IPS-20b (cell line): ENCODE results near the gene IDS.
"Not testable (repeated sequence)": the region's sequence is repeated elsewhere in the genome, so short reads cannot be mapped to it uniquely, and the experiment has no call there.

Experiments
- H3K27ac ChIP-seq: one replicate; pipeline ENCODE4 v1.5.1; 2013; ENCODE audit warnings: low read length
- H3K27me3 ChIP-seq: 2 replicates; pipeline ENCODE4 v1.6.1; 2013; ENCODE audit warnings: mild to moderate bottlenecking, low read length, inconsistent platforms; ENCODE audit not compliant: insufficient read depth
- H3K36me3 ChIP-seq: 2 replicates; pipeline ENCODE4 v1.6.1; 2013; ENCODE audit warnings: low read depth, mild to moderate bottlenecking, inconsistent platforms, low read length, moderate library complexity; ENCODE audit not compliant: insufficient read depth
- H3K4me1 ChIP-seq: 2 replicates; pipeline ENCODE4 v1.6.1; 2013; ENCODE audit warnings: mild to moderate bottlenecking, control low read depth, inconsistent platforms, low read length, moderate library complexity; ENCODE audit not compliant: insufficient read depth
- H3K4me3 ChIP-seq: 2 replicates; pipeline ENCODE4 v1.5.1; 2013; ENCODE audit warnings: mild to moderate bottlenecking, low read length, inconsistent platforms
- H3K9ac ChIP-seq: 2 replicates; pipeline ENCODE4 v1.6.1; 2013; ENCODE audit warnings: low read depth, mild to moderate bottlenecking, inconsistent platforms, low read length, moderate library complexity
- H3K9me3 ChIP-seq: 2 replicates; pipeline ENCODE4 v1.6.1; 2013; ENCODE audit warnings: mild to moderate bottlenecking, low read depth, low read length, inconsistent platforms; ENCODE audit not compliant: insufficient read depth

The IDS gene

GRCh38 chrX:149525389-149525788, 20.3 kb upstream of the IDS start:
- H3K9ac ChIP-seq, H3K36me3 ChIP-seq, H3K4me3 ChIP-seq, H3K4me1 ChIP-seq, H3K27me3 ChIP-seq, H3K9me3 ChIP-seq, H3K27ac ChIP-seq: not testable (repeated sequence)

GRCh38 chrX:149522916-149523315, 17.8 kb upstream of the IDS start:
- Histone ChIP-seq H3K4me3 (no peak overlapping the region), H3K9ac (no peak overlapping the region), H3K27ac (no peak overlapping the region), H3K36me3 (no peaks in the 10 kb centered on the region), H3K9me3 (no peaks in the 10 kb centered on the region), H3K27me3 (no peaks in the 10 kb centered on the region), H3K4me1 (no peaks in the 10 kb centered on the region; the same call in 1 of the 2 replicates)

GRCh38 chrX:149521438-149521837, 16.3 kb upstream of the IDS start:
- H3K9me3 ChIP-seq = no peaks in the 10 kb centered on the region
- H3K27ac ChIP-seq = no peak overlapping the region

GRCh38 chrX:149520636-149521277, 15.7 kb upstream of the IDS start:
- not testable (repeated sequence) for H3K4me3 ChIP-seq, H3K36me3 ChIP-seq, H3K9me3 ChIP-seq, H3K27ac ChIP-seq, H3K27me3 ChIP-seq, H3K4me1 ChIP-seq, H3K9ac ChIP-seq

More at GRCh38 chrX:149521438-149521837, 16.3 kb upstream of the IDS start:
- H3K36me3 ChIP-seq = no peaks in the 10 kb centered on the region
- H3K4me1 ChIP-seq = no peaks in the 10 kb centered on the region; the same call in 1 of the 2 replicates
- H3K27me3 ChIP-seq = no peaks in the 10 kb centered on the region
- H3K4me3 ChIP-seq = no peak overlapping the region
- no peak overlapping the region for H3K9ac ChIP-seq

GRCh38 chrX:149518236-149518635, 13.1 kb upstream of the IDS start:
- Histone ChIP-seq H3K27ac (no peak overlapping the region), H3K9me3 (no peaks in the 10 kb centered on the region), H3K4me1 (no peaks in the 10 kb centered on the region), H3K4me3 (no peak overlapping the region), H3K27me3 (no peaks in the 10 kb centered on the region), H3K36me3 (no peaks in the 10 kb centered on the region), H3K9ac (no peak overlapping the region)

DNA sequence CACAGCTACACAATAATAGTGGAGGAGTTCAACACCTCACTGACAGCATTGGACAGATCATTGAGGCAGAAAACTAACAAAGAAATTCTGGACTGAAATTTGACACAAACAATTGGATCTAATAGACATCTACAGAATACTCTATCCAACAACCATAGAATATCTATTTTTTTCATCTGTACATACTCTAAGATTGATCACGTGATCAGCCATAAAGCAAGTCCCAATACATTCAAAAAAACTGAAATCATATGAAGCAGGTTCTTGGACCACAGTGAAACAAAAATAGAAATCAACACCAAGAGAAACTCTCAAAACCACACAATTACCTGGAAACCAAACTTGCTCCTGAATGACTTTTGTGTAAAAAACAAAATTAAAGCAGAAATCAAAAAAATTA, 12.2 kb upstream of the IDS start:
- no peaks in the 10 kb centered on the region for H3K27me3 ChIP-seq
- H3K9ac ChIP-seq = no peak overlapping the region
- no peaks in the 10 kb centered on the region for H3K4me1 ChIP-seq
- H3K4me3 ChIP-seq = no peak overlapping the region
- H3K27ac ChIP-seq = no peak overlapping the region
- H3K9me3 ChIP-seq = no peaks in the 10 kb centered on the region
- H3K36me3 ChIP-seq = no peaks in the 10 kb centered on the region

DNA sequence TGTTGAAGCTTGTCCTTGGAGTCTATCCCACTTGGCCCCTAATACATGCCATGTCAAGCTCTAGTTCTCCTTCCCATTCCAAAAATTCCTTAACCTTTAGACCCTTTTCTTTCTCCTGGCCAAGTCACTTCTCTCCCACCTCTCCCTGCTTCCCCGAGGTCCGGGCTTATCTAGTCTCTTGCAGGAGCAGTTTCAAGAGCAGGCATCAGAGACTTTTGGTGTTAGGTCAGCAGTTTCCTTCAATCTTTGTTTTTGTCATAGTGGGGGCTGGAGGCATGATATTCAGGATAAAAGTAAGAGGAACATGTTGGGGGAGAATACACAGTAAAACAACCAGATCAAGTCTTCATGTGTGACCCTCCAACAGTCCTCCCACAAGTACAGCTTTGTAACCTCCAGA, 11.5 kb upstream of the IDS start:
- no peak overlapping the region for H3K27ac ChIP-seq
- no peaks in the 10 kb centered on the region for H3K9me3 ChIP-seq
- no peak overlapping the region for H3K9ac ChIP-seq
- no peak overlapping the region for H3K4me3 ChIP-seq
- no peaks in the 10 kb centered on the region for H3K4me1 ChIP-seq
- H3K36me3 ChIP-seq = no peaks in the 10 kb centered on the region
- H3K27me3 ChIP-seq = no peaks in the 10 kb centered on the region

- Histone ChIP-seq H3K9ac (no peak overlapping the region), H3K4me3 (no peak overlapping the region), H3K27me3 (no peaks in the 10 kb centered on the region), H3K27ac (no peak overlapping the region), H3K4me1 (no peaks in the 10 kb centered on the region), H3K9me3 (no peaks in the 10 kb centered on the region), H3K36me3 (no peaks in the 10 kb centered on the region)
Measured at GRCh38 chrX:149515954-149516602, 11.0 kb upstream of the IDS start.

DNA sequence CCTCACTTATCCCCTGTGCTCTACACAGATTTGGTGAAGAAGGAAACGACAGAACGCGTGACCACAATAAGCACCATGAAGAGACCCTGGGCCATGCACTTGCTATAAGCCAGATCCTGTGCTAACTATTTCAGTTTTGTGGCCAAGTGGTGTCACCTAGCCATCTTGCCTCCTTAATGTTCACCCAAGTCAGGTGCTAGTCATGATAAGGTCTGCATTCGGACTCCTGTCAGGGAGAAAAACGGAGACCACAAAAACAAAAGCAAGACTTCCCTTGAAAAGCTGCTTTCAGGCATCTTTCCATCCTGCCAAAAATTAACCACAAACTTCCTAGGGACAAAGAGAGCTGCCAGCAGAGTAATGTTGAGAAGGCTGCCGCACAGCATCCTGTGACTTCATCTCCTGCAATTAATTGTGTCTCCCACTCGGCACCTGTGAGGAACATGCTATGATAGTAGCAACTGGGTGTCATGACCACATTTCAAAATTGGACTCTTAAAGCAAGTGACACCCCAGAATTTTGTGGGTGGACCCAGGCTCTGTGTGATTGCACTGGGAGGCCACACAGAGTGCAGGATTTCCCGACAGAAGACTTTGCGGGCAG, 8.8 kb upstream of the IDS start:
- peaks cover 4% of the 10 kb centered on the region for H3K4me1 ChIP-seq
- no peak overlapping the region for H3K27ac ChIP-seq

DNA sequence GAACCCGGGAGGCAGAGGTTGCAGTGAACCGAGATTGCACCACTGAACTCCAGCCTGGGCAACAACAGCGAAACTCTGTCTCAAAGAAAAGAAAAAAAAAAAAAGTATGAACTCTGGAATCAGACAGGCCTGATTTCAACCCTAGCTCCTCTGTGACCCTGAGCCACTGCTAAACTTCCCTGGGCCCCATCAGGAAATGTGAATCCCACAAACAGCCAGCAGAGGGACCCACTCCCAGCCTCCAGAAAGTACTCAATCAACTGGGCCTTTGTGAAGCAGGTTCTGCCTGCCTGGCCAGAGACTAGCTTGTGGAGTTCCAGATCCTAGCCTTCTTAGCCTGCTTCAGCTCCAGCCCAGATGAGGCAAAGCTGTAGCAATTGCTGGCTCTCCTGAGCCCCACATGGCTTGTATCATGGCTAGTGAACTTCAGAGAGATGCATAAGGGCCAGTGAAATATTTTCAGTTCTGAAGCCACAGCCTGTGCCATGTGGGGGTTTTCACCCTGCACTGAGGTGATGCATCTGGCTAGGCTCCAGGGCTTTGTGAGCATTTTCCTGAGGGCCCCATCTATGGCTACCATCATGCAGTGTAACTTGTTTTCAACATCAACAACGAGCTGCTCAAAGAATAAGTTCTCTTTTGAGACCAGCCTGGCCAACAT, 7.2 kb upstream of the IDS start:
- H3K27me3 ChIP-seq = no peaks in the 10 kb centered on the region
- H3K4me3 ChIP-seq = no peak overlapping the region
- H3K9me3 ChIP-seq = no peaks in the 10 kb centered on the region
- H3K4me1 ChIP-seq = peaks cover 4% of the 10 kb centered on the region
- H3K27ac ChIP-seq = no peak overlapping the region
- no peaks in the 10 kb centered on the region for H3K36me3 ChIP-seq
- no peak overlapping the region for H3K9ac ChIP-seq

More for the DNA sequence above, 8.8 kb upstream of the IDS start:
- Histone ChIP-seq H3K9me3 (no peaks in the 10 kb centered on the region), H3K27me3 (no peaks in the 10 kb centered on the region), H3K9ac (no peak overlapping the region), H3K4me3 (no peak overlapping the region), H3K36me3 (no peaks in the 10 kb centered on the region)

DNA sequence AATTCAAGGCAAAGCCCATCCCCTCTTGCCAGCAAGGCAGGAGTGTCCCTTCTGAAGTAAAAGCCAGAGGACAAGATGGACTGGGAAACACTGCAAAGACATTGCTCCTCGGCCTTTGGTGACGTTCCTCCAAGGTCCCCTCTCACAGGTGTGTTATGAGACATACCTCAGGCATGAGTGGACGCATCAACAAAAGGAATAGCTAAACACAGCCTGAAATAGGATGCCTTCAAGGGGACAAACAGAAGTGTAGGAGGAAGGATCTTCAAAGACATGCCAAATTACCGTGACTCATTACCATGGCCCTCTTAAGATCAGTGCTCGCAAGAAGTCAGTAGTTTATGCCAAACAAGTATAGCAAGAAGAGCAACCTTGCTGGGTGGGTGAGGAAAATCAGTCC, 6.0 kb upstream of the IDS start:
- Histone ChIP-seq H3K4me1 (peaks cover 4% of the 10 kb centered on the region), H3K9me3 (no peaks in the 10 kb centered on the region), H3K9ac (no peak overlapping the region), H3K27me3 (no peaks in the 10 kb centered on the region), H3K27ac (no peak overlapping the region), H3K36me3 (no peaks in the 10 kb centered on the region), H3K4me3 (no peak overlapping the region)

- no peak overlapping the region for H3K4me3 ChIP-seq
- no peaks in the 10 kb centered on the region for H3K9me3 ChIP-seq
- no peak overlapping the region for H3K27ac ChIP-seq
- no peaks in the 10 kb centered on the region for H3K36me3 ChIP-seq
- H3K27me3 ChIP-seq = no peaks in the 10 kb centered on the region
- H3K9ac ChIP-seq = no peak overlapping the region
- peaks cover 9% of the 10 kb centered on the region for H3K4me1 ChIP-seq
Measured at GRCh38 chrX:149510386-149510785, 5.3 kb upstream of the IDS start.
